Keratinocyte (primary cell): ENCODE data around the gene MAEA. TPM values are rescaled to one million over a fixed set of nuclear protein-coding genes. Genes with fewer than 3 reads are reported as not detected.
"Not testable (repeated sequence)": the region's sequence is repeated elsewhere in the genome, so short reads cannot be mapped to it uniquely, and the experiment has no call there.

Experiments
- DNase-seq: peaks from one replicate; pipeline ENCODE4 v3.0.0-alpha.2; 2011; ENCODE audit warnings: low read depth, missing footprints, low spot score
- FAIRE-seq: peaks from 2 replicates; lab custom pipeline; 2011; peaks lifted over from hg19 to GRCh38; lab: Jason Lieb, UNC
- H2AFZ ChIP-seq: 2 replicates; pipeline ENCODE4 v1.6.0; 2012; ENCODE audit warnings: low read length, control low read depth, inconsistent platforms; ENCODE audit not compliant: control insufficient read depth
- H3K27ac ChIP-seq: 2 replicates; pipeline ENCODE4 v1.5.1; 2011; ENCODE audit warnings: low read length; ENCODE audit not compliant: control insufficient read depth, insufficient read depth
- H3K27me3 ChIP-seq: 3 replicates; pipeline ENCODE4 v1.6.0; 2011; ENCODE audit warnings: low read length; ENCODE audit not compliant: control insufficient read depth, insufficient read depth; ENCODE audit errors: extremely low read depth
- H3K36me3 ChIP-seq, 2 experiments: 2 replicates in 1 of 2; 3 replicates in 1 of 2; pipeline ENCODE4 v1.5.1; 2011; ENCODE audit warnings: low read length in 2 of 2, mild to moderate bottlenecking in 1 of 2; ENCODE audit not compliant: control insufficient read depth in 2 of 2, insufficient read depth in 2 of 2; ENCODE audit errors: extremely low read depth in 1 of 2
- H3K4me1 ChIP-seq: 3 replicates; pipeline ENCODE4 v1.5.1; 2011; ENCODE audit warnings: low read length; ENCODE audit not compliant: control insufficient read depth, insufficient read depth; ENCODE audit errors: extremely low read depth
- H3K4me2 ChIP-seq: 3 replicates; pipeline ENCODE4 v1.6.0; 2011; ENCODE audit warnings: low read depth, low read length; ENCODE audit not compliant: control insufficient read depth, insufficient read depth; ENCODE audit errors: extremely low read depth
- H3K4me3 ChIP-seq, 3 experiments: fragments of 200-600 bp in 1 of 3; sonication (generic) in 1 of 3; 2 replicates in 2 of 3; 3 replicates in 1 of 3; pipeline ENCODE4 v1.5.1; 2011 to 2016; ENCODE audit warnings: low read length in 3 of 3, mild to moderate bottlenecking in 3 of 3, control low read depth in 2 of 3, inconsistent platforms in 1 of 3, low read depth in 1 of 3, mixed read lengths in 1 of 3, mixed run types in 1 of 3, moderate library complexity in 1 of 3; ENCODE audit not compliant: control insufficient read depth in 2 of 3, insufficient read depth in 2 of 3; ENCODE audit errors: extremely low read depth in 1 of 3
- H3K79me2 ChIP-seq: 2 replicates; pipeline ENCODE4 v1.6.0; 2012; ENCODE audit warnings: low read length; ENCODE audit not compliant: control insufficient read depth, insufficient read depth
- H3K9ac ChIP-seq: 3 replicates; pipeline ENCODE4 v1.6.0; 2011; ENCODE audit warnings: low read length; ENCODE audit not compliant: control insufficient read depth, insufficient read depth; ENCODE audit errors: extremely low read depth
- H3K9me1 ChIP-seq: 3 replicates; pipeline ENCODE4 v1.6.0; 2011; ENCODE audit warnings: low read length; ENCODE audit not compliant: control insufficient read depth, insufficient read depth; ENCODE audit errors: extremely low read depth
- H3K9me3 ChIP-seq: 2 replicates; pipeline ENCODE4 v1.5.1; 2012; ENCODE audit warnings: low read depth, low read length; ENCODE audit not compliant: control insufficient read depth
- H4K20me1 ChIP-seq: 3 replicates; pipeline ENCODE4 v1.6.0; 2011; ENCODE audit warnings: low read length; ENCODE audit not compliant: control insufficient read depth, insufficient read depth; ENCODE audit errors: extremely low read depth
- CTCF ChIP-seq, 3 experiments: IDR thresholded peaks in 1 of 3; conservative IDR thresholded peaks in 1 of 3; optimal IDR thresholded peaks in 1 of 3; 2 replicates in 2 of 3; 3 replicates in 1 of 3; pipeline versions ENCODE3 to v1.5.1; 2011; ENCODE audit warnings: low read length in 3 of 3, mild to moderate bottlenecking in 3 of 3, moderate library complexity in 2 of 3, control low read depth in 1 of 3, inconsistent platforms in 1 of 3; ENCODE audit not compliant: insufficient read depth in 2 of 3; ENCODE audit errors: extremely low read depth in 1 of 3
- EZH2 ChIP-seq: IDR thresholded peaks from one replicate; pipeline ENCODE4 v1.6.1; 2012; ENCODE audit warnings: inconsistent platforms, mild to moderate bottlenecking, low read length, moderate library complexity
- dilution Hi-C: fragments of 300-500 bp; cut with MboI; formaldehyde crosslinking; loops from one replicate; pipeline ENCODE4 v1.7.0; 2020; ENCODE audit warnings: low sequenced_read_pairs; ENCODE audit not compliant: extremely low pct_ligation_motif_present
- polyA plus RNA-seq, 5 experiments: library from polyadenylated mRNA; depleted of rRNA in 3 of 5; stranded (reverse) in 3 of 5; stranded (forward) in 1 of 5; unstranded in 1 of 5; fragments of >200 nt; gene quantifications; 1 replicate in 1 of 5; 2 replicates in 3 of 5; 3 replicates in 1 of 5; pipeline versions ENCODE4 v1.2.1 to v1.2.3, GENCODE V29; 2011 to 2012; ENCODE audit warnings: missing spikeins in 2 of 5, low read depth in 1 of 5, low replicate concordance in 1 of 5

MAEA gene
- polyA plus RNA-seq, 1 donor (not counting 4 experiments of a cell fraction or from before 2014, with no cell fraction given) = 89.7 TPM

GRCh38 chr4:1332686-1333085, 43.0 kb downstream of the MAEA start:
- dilution Hi-C loops = no loop called here
- Histone ChIP-seq H3K79me2 (peaks cover 37% of the 10 kb centered on the region), H3K36me3 (peaks cover 36 to 39% of the 10 kb centered on the region in 2 experiments), H3K9me3 (peaks cover 11% of the 10 kb centered on the region), H3K9ac (no peak overlapping the region), H3K27me3 (no peaks in the 10 kb centered on the region), H3K4me3 (no peak overlapping the region), H3K27ac (no peak overlapping the region), H3K4me1 (peaks cover 16% of the 10 kb centered on the region), H3K9me1 (no peaks in the 10 kb centered on the region), H3K4me2 (no peak overlapping the region), H2AFZ (no peak overlapping the region), H4K20me1 (no peaks in the 10 kb centered on the region)
- no peak for DNase-seq
- TF ChIP-seq CTCF (optimal IDR thresholded peaks at IDR 0.05 in 1 of 3, IDR thresholded peaks at IDR 0.05 in 1 of 3, conservative IDR thresholded peaks at IDR 0.05 in 1 of 3; ENCODE audit: extremely low read depth in 1 of 3, insufficient read depth in 2 of 3, low read length in 3 of 3) (no peak), EZH2 (no peak)
- FAIRE-seq = no peak

GRCh38 chr4:1333256-1333655, 43.6 kb downstream of the MAEA start:
- Histone ChIP-seq H4K20me1 (no peaks in the 10 kb centered on the region), H3K9me1 (no peaks in the 10 kb centered on the region), H3K9me3 (peaks cover 12% of the 10 kb centered on the region), H3K27ac (no peak overlapping the region), H2AFZ (no peak overlapping the region), H3K4me2 (no peak overlapping the region), H3K9ac (no peak overlapping the region), H3K4me3 (no peak overlapping the region), H3K4me1 (peaks cover 16% of the 10 kb centered on the region), H3K27me3 (no peaks in the 10 kb centered on the region), H3K36me3 (peaks cover 36 to 41% of the 10 kb centered on the region in 2 experiments), H3K79me2 (peaks cover 32% of the 10 kb centered on the region)
- no peak for FAIRE-seq
- DNase-seq = no peak
- dilution Hi-C loops = no loop called here
- TF ChIP-seq CTCF (optimal IDR thresholded peaks at IDR 0.05 in 1 of 3, IDR thresholded peaks at IDR 0.05 in 1 of 3, conservative IDR thresholded peaks at IDR 0.05 in 1 of 3; ENCODE audit: extremely low read depth in 1 of 3, insufficient read depth in 2 of 3, low read length in 3 of 3) = no peak
- no peak for TF ChIP-seq EZH2

GRCh38 chr4:1333851-1334578, 44.3 kb downstream of the MAEA start:
- peaks cover 16% of the 10 kb centered on the region for H3K4me1 ChIP-seq
- dilution Hi-C loops = not testable (repeated sequence)

More at GRCh38 chr4:1333851-1334578, 44.3 kb downstream of the MAEA start:
- H3K9me3 ChIP-seq = peaks cover 13% of the 10 kb centered on the region
- H3K27ac ChIP-seq, H3K4me2 ChIP-seq, H3K4me3 ChIP-seq, FAIRE-seq, H2AFZ ChIP-seq, DNase-seq, H3K27me3 ChIP-seq, H3K9me1 ChIP-seq, H3K9ac ChIP-seq, H4K20me1 ChIP-seq: not testable (repeated sequence)
- H3K79me2 ChIP-seq = peaks cover 28% of the 10 kb centered on the region
- H3K36me3 ChIP-seq = peaks cover 36 to 41% of the 10 kb centered on the region in 2 experiments
